ENCODE results near the gene XDH.

XDH gene

GRCh38 chr2:31299547-31299946, 115.0 kb downstream of the XDH start:
- CTCF ChIA-PET: interaction anchor here (0.6 kb wide), 1 partner anchor 1550 kb away, joined by 3 read pairs; no protein-coding TSS in a partner anchor
- POLR2A ChIA-PET (ENCODE audit: low non-redundant PET): no interaction called here
- H3K27ac ChIP-seq: no peak overlapping the region

GRCh38 chr2:31297751-31298150, 116.8 kb downstream of the XDH start:
- ChIA-PET CTCF (no interaction called here), POLR2A (ENCODE audit: low non-redundant PET) (no interaction called here)
- TF ChIP-seq CTCF (conservative IDR thresholded peaks at IDR 0.05; ENCODE audit: low read depth): no peak
- no peak overlapping the region for H3K27ac ChIP-seq
- peak; percentile 11 for DNase-seq (ENCODE audit: low spot score)

More at GRCh38 chr2:31299547-31299946, 115.0 kb downstream of the XDH start:
- no peak for TF ChIP-seq CTCF (conservative IDR thresholded peaks at IDR 0.05; ENCODE audit: low read depth)
- DNase-seq (ENCODE audit: low spot score): no peak

GRCh38 chr2:31296641-31297287, 117.8 kb downstream of the XDH start:
- ChIA-PET POLR2A (ENCODE audit: low non-redundant PET) (no interaction called here), CTCF (no interaction called here)
- TF ChIP-seq CTCF (conservative IDR thresholded peaks at IDR 0.05; ENCODE audit: low read depth): no peak
- H3K27ac ChIP-seq: no peak overlapping the region
- no peak for DNase-seq (ENCODE audit: low spot score)

GRCh38 chr2:31294196-31294595, 120.3 kb downstream of the XDH start:
- TF ChIP-seq CTCF (conservative IDR thresholded peaks at IDR 0.05; ENCODE audit: low read depth): no peak
- no peak overlapping the region for H3K27ac ChIP-seq
- ChIA-PET POLR2A (ENCODE audit: low non-redundant PET) (no interaction called here), CTCF (no interaction called here)
- no peak for DNase-seq (ENCODE audit: low spot score)

GRCh38 chr2:31287654-31288053, 126.9 kb downstream of the XDH start:
- no peak for DNase-seq (ENCODE audit: low spot score)
- TF ChIP-seq CTCF (conservative IDR thresholded peaks at IDR 0.05; ENCODE audit: low read depth): no peak
- POLR2A ChIA-PET (ENCODE audit: low non-redundant PET): no interaction called here

GRCh38 chr2:31286961-31287550, 127.5 kb downstream of the XDH start:
- POLR2A ChIA-PET (ENCODE audit: low non-redundant PET): no interaction called here
- CTCF ChIA-PET: no interaction called here
- TF ChIP-seq CTCF (conservative IDR thresholded peaks at IDR 0.05; ENCODE audit: low read depth): no peak
- H3K27ac ChIP-seq: no peak overlapping the region
- DNase-seq (ENCODE audit: low spot score): no peak

More at GRCh38 chr2:31287654-31288053, 126.9 kb downstream of the XDH start:
- no peak overlapping the region for H3K27ac ChIP-seq
- CTCF ChIA-PET: no interaction called here
